NCI-H2196 (cell line): ENCODE data around the gene CHRNE.
"Not testable (repeated sequence)": the region's sequence is repeated elsewhere in the genome, so short reads cannot be mapped to it uniquely, and the experiment has no call there.

Experiments
- DNase-seq: peaks from one replicate; lab custom pipeline; 2025; ENCODE audit not compliant: unreplicated experiment; lab: John Stamatoyannopoulos, UW

Gene CHRNE

DNA sequence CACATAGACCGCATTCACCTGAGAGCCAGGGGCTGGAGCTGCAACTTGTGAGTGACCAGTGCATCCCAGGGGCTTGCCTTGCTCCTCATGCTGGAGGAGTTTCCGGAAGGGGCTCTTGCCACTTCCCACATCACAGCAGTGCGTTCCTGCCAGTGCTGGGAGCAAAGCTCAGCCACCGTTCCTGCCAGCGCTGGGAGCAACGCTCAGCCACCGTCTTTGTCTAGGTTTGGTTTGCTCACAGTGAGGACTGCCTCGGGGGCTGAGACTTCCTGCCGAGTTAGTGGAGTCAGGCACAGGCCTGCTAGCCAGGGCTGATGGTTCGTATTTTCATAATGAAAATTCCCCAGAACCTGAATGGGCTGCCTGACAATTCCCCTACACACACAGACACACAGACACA is 5.4 kb upstream of the CHRNE start:
- no peak for DNase-seq

- DNase-seq: not testable (repeated sequence)
Observed at GRCh38 chr17:4906642-4907041, 3.7 kb upstream of the CHRNE start.

DNA sequence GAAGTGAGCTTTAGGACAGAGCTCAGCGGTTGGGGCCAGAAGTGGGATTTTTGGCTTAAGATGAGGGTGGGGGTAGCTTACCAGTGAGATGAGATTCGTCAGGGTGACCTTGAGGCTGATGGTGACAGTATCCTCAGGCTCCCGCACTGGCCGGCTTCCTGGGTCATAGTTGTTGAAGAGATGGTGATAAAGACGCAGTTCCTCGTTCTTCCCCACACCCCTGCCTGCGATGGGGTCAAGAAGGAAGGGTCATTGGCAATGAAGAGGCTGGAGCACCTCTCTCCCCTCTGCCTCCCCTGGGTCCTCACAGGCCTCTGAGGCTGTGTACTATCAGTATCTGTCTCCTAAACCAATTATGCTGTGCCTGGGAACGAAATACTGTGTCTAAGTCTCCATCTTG is 358 bp downstream of the CHRNE start:
- no peak for DNase-seq

- DNase-seq: no peak
Observed at GRCh38 chr17:4901648-4902344, 1.1 kb downstream of the CHRNE start.

GRCh38 chr17:4901108-4901647 is 1.7 kb downstream of the CHRNE start:
- DNase-seq: no peak

DNA sequence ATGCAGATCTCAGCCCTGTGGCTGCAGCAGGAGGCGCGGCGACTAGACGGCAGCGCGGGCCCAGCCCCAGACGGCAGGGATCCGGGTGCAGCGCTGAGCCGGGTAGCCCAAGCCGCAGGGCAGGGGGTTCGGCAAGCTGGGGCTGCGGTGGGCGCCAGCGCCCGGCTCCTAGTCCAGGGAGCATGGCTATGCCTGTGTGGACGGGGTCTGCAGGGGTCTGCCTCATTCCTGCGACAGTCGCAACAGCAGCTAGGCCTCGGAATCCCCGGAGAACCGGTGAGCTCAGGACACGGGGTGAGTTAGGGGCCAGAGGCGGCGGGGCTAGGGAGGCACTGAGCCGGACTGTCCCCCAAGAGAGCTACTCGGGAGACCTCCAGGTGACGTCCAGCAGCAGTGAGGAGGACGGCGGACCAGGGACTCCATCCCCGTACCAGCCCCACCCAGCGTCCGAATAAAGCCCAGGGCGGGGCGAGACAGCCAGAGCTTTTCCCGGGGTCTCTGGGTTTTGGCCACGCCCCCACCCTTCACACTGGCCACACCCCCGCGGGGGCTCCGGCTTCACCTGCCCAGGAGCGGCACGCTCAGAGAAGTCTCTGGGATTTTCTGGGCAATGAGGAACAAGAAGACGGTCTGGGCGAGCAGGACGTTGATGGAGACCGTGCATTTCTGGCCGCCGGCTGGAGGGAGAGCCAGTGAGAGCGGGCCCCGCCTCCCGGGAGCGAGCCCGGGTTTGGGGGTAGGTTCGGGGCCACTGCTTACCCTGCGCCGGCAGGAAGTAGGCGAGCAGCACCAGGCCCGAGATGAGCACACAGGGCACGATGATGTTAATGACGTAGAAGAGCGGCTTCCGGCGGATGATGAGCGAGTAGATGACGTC is 2.4 kb downstream of the CHRNE start:
- no peak for DNase-seq

DNA sequence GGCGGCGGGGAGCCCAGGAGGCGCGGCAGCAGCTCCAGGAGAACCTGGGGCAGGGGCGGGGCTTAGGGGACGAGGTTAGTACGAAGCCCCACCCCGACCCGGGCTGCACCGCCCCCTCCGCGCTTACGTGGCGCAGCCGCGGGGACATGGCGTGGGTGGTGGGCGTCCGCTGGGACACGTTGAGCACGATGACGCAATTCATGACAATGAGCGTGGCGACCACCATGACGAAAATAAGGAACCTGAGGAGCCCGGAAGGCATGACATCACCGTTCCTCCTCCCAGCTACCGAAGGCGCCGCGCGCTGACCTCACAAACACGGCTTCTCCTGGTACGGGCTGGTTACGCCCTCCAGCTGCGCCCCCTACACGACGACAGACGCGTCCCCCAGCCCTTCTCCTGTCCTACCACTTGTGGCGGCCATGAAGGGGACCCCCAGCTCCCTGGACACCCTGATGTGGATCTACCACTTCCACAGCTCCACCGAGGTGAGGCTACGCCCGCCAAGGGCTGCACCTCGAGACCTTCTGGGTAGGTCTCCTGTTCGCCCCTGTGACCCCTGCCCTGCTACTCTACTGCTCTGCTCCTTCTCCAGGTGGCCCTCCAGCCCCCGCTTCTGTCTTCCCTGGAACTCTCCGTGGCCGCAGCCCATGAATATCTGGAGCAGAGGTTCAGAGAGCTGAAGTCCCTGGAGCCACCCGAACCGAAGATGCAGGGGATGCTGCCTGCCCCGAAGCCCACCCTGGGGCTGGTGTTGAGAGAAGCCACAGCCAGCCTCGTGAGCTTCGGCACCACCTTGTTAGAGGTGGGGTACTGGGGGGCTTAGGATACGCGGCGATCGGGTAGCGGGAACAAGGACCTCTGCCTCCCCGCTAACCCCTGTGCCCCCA is 3.3 kb downstream of the CHRNE start, which contains the start of gene C17orf107:
C17orf107 (plus strand) TSS at position 196 of the 890 bp plus-strand sequence; CDS start at position 423, 227 bp downstream.
- DNase-seq: peak; percentile 46

- no peak for DNase-seq
Observed at GRCh38 chr17:4898927-4899326, 4.0 kb downstream of the CHRNE start.

GRCh38 chr17:4898351-4898750 is 4.5 kb downstream of the CHRNE start:
- DNase-seq: no peak

DNA sequence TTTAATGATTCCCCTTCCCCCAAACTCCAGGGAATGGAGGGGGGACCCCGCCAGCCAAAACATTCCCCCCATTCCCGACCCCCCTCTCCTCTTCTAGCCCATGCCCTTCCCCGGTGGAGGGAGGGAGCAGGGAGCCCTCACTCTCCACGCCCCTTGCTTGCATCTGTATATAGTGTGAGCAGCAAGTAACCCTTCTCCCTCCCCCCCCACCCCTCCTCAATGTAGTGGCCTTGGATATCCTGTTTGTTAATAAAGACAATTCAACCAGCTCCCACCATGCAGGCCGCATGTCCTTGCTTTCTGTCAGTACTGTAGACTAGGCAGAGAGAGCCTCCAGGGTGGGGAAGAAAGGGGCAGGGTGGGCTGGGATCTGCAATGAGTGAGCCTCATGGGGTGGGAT is 5.1 kb downstream of the CHRNE start:
- no peak for DNase-seq

GRCh38 chr17:4897198-4897687 is 5.7 kb downstream of the CHRNE start:
- DNase-seq: no peak

DNA sequence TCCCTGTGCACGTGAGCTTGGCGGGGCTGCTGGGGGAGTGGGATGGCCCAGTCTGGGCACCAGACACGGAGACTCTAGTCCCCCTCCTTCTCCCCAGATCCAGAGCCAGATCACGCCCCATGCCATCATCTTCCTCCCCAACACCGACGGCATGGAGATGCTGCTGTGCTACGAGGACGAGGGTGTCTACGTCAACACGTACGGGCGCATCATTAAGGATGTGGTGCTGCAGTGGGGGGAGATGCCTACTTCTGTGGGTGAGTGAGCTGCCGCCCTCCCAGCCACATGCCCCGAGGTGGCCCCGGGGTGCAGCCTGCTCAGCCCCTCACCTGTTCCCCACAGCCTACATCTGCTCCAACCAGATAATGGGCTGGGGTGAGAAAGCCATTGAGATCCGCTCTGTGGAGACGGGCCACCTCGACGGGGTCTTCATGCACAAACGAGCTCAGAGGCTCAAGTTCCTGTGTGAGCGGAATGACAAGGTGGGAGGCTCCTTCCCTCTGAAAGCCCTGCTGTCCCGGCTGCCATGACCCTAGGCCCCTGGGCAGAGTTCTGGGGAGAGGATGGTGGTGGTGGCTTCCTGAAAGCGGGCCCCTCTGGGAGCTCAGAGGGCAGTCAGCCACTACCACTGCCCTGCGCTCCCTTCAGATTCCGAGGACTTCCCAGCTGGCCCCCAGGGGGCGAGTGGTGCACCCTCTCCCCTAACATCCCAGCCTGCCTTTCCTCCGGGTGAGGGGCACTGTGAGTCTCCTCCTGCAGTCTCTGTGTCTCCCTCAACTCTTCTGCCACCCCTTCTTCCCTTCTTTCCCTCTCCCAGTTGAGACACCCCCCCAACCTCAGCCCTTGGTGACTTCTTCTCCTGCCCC is 6.3 kb downstream of the CHRNE start:
- no peak for DNase-seq

DNA sequence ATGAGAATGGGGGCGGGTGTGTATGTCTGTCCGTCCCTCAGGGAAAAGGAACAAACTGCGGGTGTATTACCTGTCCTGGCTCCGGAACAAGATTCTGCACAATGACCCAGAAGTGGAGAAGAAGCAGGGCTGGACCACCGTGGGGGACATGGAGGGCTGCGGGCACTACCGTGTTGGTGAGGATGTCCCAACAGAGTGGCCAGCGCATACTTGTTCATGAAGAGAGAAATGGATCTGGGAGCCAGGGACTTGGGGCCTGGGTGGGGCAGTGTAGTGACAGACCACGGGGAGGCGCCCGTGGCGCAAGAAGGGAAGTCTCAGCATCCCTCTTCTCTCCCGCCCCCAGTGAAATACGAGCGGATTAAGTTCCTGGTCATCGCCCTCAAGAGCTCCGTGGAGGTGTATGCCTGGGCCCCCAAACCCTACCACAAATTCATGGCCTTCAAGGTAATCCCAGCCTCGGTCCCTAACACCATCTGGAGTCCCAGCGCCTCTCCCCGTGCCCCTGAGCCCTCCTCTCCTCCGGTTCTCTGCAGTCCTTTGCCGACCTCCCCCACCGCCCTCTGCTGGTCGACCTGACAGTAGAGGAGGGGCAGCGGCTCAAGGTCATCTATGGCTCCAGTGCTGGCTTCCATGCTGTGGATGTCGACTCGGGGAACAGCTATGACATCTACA is 7.1 kb downstream of the CHRNE start:
- no peak for DNase-seq

GRCh38 chr17:4895121-4895520 is 7.8 kb downstream of the CHRNE start:
- DNase-seq: no peak

- DNase-seq: no peak
Observed at GRCh38 chr17:4893721-4894560, 9.0 kb downstream of the CHRNE start.

DNA sequence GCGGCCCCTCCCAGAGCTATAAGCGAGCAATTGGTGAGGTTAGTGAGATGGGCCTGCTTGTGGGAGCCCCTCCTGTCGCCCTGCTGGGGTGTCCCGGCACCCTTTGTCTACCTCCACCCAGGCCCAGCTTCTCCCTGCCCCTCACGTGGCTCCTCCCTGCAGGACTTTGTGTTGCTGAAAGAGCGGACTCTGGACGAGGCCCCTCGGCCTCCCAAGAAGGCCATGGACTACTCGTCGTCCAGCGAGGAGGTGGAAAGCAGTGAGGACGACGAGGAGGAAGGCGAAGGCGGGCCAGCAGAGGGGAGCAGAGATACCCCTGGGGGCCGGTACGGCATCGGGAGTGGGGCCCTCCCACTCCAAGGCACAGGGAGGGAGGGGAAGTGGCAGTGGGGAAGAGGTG is 9.6 kb downstream of the CHRNE start:
- DNase-seq: no peak

DNA sequence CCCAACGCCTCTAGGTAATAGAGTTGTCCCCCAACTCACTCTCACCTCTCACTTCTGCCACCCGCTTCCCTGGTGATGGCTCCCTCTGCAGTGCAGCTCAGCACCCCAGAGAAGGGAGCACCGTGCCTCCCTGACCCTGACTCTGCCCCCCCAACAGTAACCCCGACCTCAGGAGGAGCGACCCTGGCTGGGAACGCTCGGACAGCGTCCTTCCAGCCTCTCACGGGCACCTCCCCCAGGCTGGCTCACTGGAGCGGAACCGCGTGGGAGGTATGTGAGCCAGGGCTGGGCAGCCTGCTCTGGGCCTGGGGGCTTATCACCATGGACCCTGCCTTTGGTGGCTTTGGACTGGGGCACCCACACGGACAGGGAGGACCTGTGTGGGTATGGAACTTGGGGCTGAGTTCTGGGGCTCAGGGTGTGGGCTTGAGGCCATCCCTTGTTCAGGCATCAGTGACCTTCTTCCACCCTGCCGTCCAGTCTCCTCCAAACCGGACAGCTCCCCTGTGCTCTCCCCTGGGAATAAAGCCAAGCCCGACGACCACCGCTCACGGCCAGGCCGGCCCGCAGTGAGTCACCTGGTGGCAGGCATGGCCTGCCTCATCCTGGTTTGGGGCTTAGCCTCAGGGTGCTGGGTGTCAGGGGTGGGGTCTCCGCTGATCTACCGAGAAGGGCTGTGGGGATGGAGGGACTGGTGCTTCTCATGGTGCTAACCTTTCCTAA is 10.2 kb downstream of the CHRNE start:
- no peak for DNase-seq
